Endothelial cell of umbilical vein (primary cell): ENCODE results near the gene LMNTD1. TPM values are rescaled to one million over a fixed set of nuclear protein-coding genes. Genes with fewer than 3 reads are reported as not detected.

Experiments used
- BruUV-seq: library from RNA; stranded (reverse); fragments of 400-500 nt; replicated peaks from 2 replicates; lab custom pipeline; 2021; lab: Mats Ljungman, UMichigan
- CTCF ChIA-PET: fragments of 300-600, 350-600 bp; sonication (Branson Sonifier 250); formaldehyde crosslinking; loops from one replicate; lab custom pipeline; 2021; ENCODE audit warnings: antibody characterized with exemption, inconsistent platforms; lab: Charles Lee
- POLR2A ChIA-PET: fragments of 300-600, 350-600 bp; sonication (Branson Sonifier 250); formaldehyde crosslinking; loops from one replicate; lab custom pipeline; 2021; ENCODE audit warnings: antibody characterized with exemption, inconsistent platforms; lab: Charles Lee
- DNase-seq: peaks from one replicate; pipeline ENCODE4 v3.0.0-alpha.2; 2011; ENCODE audit warnings: low read depth, low spot score
- FAIRE-seq: peaks from 2 replicates; lab custom pipeline; 2011; peaks lifted over from hg19 to GRCh38; lab: Jason Lieb, UNC
- H2AFZ ChIP-seq: 2 replicates; pipeline ENCODE4 v1.6.0; 2012; ENCODE audit warnings: low read depth, low read length, control low read depth, inconsistent platforms
- H3K27ac ChIP-seq: 2 replicates; pipeline ENCODE4 v1.5.1; 2011; ENCODE audit warnings: low read depth, mild to moderate bottlenecking, control low read depth, low read length, moderate library complexity; ENCODE audit not compliant: insufficient read depth
- H3K27me3 ChIP-seq, 2 experiments: 2 replicates each; pipeline versions ENCODE4 v1.6.0 to v1.6.1; 2011; ENCODE audit warnings: low read length in 2 of 2, mixed read lengths in 1 of 2; ENCODE audit not compliant: control insufficient read depth in 2 of 2, insufficient read depth in 2 of 2
- H3K36me3 ChIP-seq, 2 experiments: 2 replicates in 1 of 2; 3 replicates in 1 of 2; pipeline ENCODE4 v1.5.1; 2011; ENCODE audit warnings: low read length in 2 of 2, mild to moderate bottlenecking in 1 of 2, moderate library complexity in 1 of 2; ENCODE audit not compliant: control insufficient read depth in 2 of 2, insufficient read depth in 2 of 2; ENCODE audit errors: extremely low read depth in 1 of 2
- H3K4me1 ChIP-seq: 3 replicates; pipeline ENCODE4 v1.5.1; 2011; ENCODE audit warnings: mild to moderate bottlenecking, low read length; ENCODE audit not compliant: control insufficient read depth, insufficient read depth; ENCODE audit errors: extremely low read depth
- H3K4me2 ChIP-seq: 2 replicates; pipeline ENCODE4 v1.6.1; 2011; ENCODE audit warnings: low read length, control low read depth, mixed read lengths; ENCODE audit not compliant: insufficient read depth
- H3K4me3 ChIP-seq, 3 experiments: fragments of 200-600 bp in 1 of 3; sonication (generic), shearing (Covaris generic) in 1 of 3; replicated peaks in 1 of 3; 2 replicates each; pipeline ENCODE4 v1.5.1; 2011 to 2016; ENCODE audit warnings: control low read depth in 3 of 3, low read length in 3 of 3, mild to moderate bottlenecking in 2 of 3, inconsistent platforms in 1 of 3, low read depth in 1 of 3, moderate library complexity in 1 of 3; ENCODE audit not compliant: insufficient read depth in 1 of 3
- H3K79me2 ChIP-seq: 2 replicates; pipeline ENCODE4 v1.6.0; 2012; ENCODE audit warnings: low read length, inconsistent platforms; ENCODE audit not compliant: control insufficient read depth, insufficient read depth
- H3K9ac ChIP-seq: replicated peaks from 2 replicates; pipeline ENCODE3; 2011; ENCODE audit warnings: low read length, control low read depth; ENCODE audit not compliant: insufficient read depth; ENCODE audit errors: extremely low read depth
- H3K9me1 ChIP-seq: replicated peaks from 3 replicates; pipeline ENCODE4 v1.6.0; 2011; ENCODE audit warnings: mild to moderate bottlenecking, low read length; ENCODE audit not compliant: control insufficient read depth, insufficient read depth; ENCODE audit errors: extremely low read depth
- H3K9me3 ChIP-seq: replicated peaks from 2 replicates; pipeline ENCODE4 v1.5.1; 2012; ENCODE audit warnings: low read length, inconsistent platforms; ENCODE audit not compliant: control insufficient read depth, insufficient read depth
- H4K20me1 ChIP-seq: replicated peaks from 2 replicates; pipeline ENCODE3; 2011; ENCODE audit warnings: mild to moderate bottlenecking, low read length; ENCODE audit not compliant: control insufficient read depth, insufficient read depth; ENCODE audit errors: extremely low read depth
- CTCF ChIP-seq, 2 donors: IDR thresholded peaks; 1 replicate in 1 of 2; 2 replicates in 1 of 2; pipeline ENCODE4 v1.5.1; 2011; ENCODE audit warnings: low read length in 2 of 2, mild to moderate bottlenecking in 2 of 2, moderate library complexity in 2 of 2, control low read depth in 1 of 2, inconsistent platforms in 1 of 2, low read depth in 1 of 2; ENCODE audit not compliant: insufficient read depth in 1 of 2; ENCODE audit errors: extremely low read depth in 1 of 2
- EZH2 ChIP-seq: IDR thresholded peaks from 2 replicates; pipeline ENCODE4 v1.6.1; 2012; ENCODE audit warnings: borderline replicate concordance, low read depth, mild to moderate bottlenecking, moderate library complexity, low read length, inconsistent platforms; ENCODE audit not compliant: severe bottlenecking
- FOS ChIP-seq: IDR thresholded peaks from 2 replicates; pipeline ENCODE4 v1.6.1; 2011; ENCODE audit warnings: mild to moderate bottlenecking, low read length, moderate library complexity, borderline replicate concordance; ENCODE audit not compliant: insufficient read depth
- GATA2 ChIP-seq: IDR thresholded peaks from 2 replicates; pipeline ENCODE4 v1.7.0; 2011; ENCODE audit warnings: low read depth, mild to moderate bottlenecking, moderate library complexity, mixed read lengths, low read length; ENCODE audit not compliant: insufficient read length, insufficient read depth
- JUN ChIP-seq: IDR thresholded peaks from 2 replicates; pipeline ENCODE4 v1.6.1; 2011; ENCODE audit warnings: borderline replicate concordance, low read depth; ENCODE audit not compliant: insufficient read length, insufficient read depth
- MAX ChIP-seq: IDR thresholded peaks from 2 replicates; pipeline ENCODE4 v1.6.1; 2011; ENCODE audit not compliant: insufficient read depth, insufficient read length
- MYC ChIP-seq: IDR thresholded peaks from one replicate; pipeline ENCODE4 v1.6.1; 2011; ENCODE audit warnings: mild to moderate bottlenecking, low read depth, low read length
- POLR2A ChIP-seq: IDR thresholded peaks from 2 replicates; pipeline ENCODE4 v1.6.1; 2012; ENCODE audit warnings: low read depth, mild to moderate bottlenecking, control low read depth, low read length
- POLR2AphosphoS5 ChIP-seq: IDR thresholded peaks from 2 replicates; pipeline ENCODE4 v1.6.1; 2012; ENCODE audit warnings: low read depth, mild to moderate bottlenecking, control low read depth, low read length, moderate library complexity; ENCODE audit not compliant: insufficient read depth
- dilution Hi-C: fragments of 300-500 bp; cut with MboI; formaldehyde crosslinking; loops from one replicate; pipeline ENCODE4 v1.15.0; 2019; ENCODE audit warnings: low sequenced_read_pairs; ENCODE audit not compliant: extremely low pct_ligation_motif_present
- intact Hi-C: fragments of 100-400 bp; cut with micrococcal nuclease; formaldehyde crosslinking; loops from one replicate; pipeline ENCODE4 v1.10.0; 2022
- polyA plus RNA-seq, 4 experiments: library from polyadenylated mRNA; depleted of rRNA in 3 of 4; stranded (reverse) in 3 of 4; unstranded in 1 of 4; fragments of >200 nt; gene quantifications; 2 replicates each; pipeline versions ENCODE4 v1.2.1 to v1.2.3, GENCODE V29; 2011 to 2012; ENCODE audit warnings: missing spikeins in 1 of 4
- total RNA-seq: library from RNA; stranded (reverse); gene quantifications from 2 replicates; pipeline ENCODE4 v1.2.3, GENCODE V29; 2021

LMNTD1 gene
- total and polyA plus RNA-seq, 2 donors (not counting 3 experiments of a cell fraction or from before 2014, with no cell fraction given) = not detected

- H3K27me3 ChIP-seq = no peaks in the 10 kb centered on the region
- no peaks in the 10 kb centered on the region for H4K20me1 ChIP-seq
- no peaks in the 10 kb centered on the region for H3K9me1 ChIP-seq
- intact Hi-C loops (loop anchor here (10.0 kb wide), 1 partner anchor 367 kb away; the partner anchor contains the start of gene RASSF8), dilution Hi-C loops (no loop called here)
- no peak overlapping the region for H3K27ac ChIP-seq
- no peaks in the 10 kb centered on the region for H3K79me2 ChIP-seq
- no peak overlapping the region for H3K4me3 ChIP-seq
- no peaks in the 10 kb centered on the region for H3K4me1 ChIP-seq
- no peaks in the 10 kb centered on the region for H3K36me3 ChIP-seq
- H3K9ac ChIP-seq = no peak overlapping the region
- no peak for DNase-seq
- ChIA-PET POLR2A (no interaction called here), CTCF (interaction anchor here (0.6 kb wide), 1 partner anchor 10 kb away, joined by 3 read pairs; no protein-coding TSS in a partner anchor)
- H3K4me2 ChIP-seq = no peak overlapping the region
- FAIRE-seq = no peak
- TF ChIP-seq GATA2 (no peak), POLR2A (no peak), JUN (no peak), EZH2 (no peak), FOS (no peak), CTCF (IDR thresholded peaks at IDR 0.05; ENCODE audit: extremely low read depth in 1 of 2, insufficient read depth in 1 of 2, low read depth in 1 of 2, low read length in 2 of 2) (no peak), MAX (no peak), MYC (no peak), POLR2AphosphoS5 (no peak)
- H2AFZ ChIP-seq = no peak overlapping the region
- no TSS peak for BruUV-seq
- H3K9me3 ChIP-seq = no peaks in the 10 kb centered on the region
These were observed 34.3 kb upstream of the LMNTD1 start for GRCh38 chr12:25587346-25587745.
